ENCODE data around the gene ZNF135. TPM values are rescaled to one million over a fixed set of nuclear protein-coding genes. Genes with fewer than 3 reads are reported as not detected.

ZNF135 gene
- total and polyA plus RNA-seq, 2 experiments from 2014 or later: 4.8 to 10.3 TPM

GRCh38 chr19:58089846-58090245, 30.8 kb downstream of the ZNF135 start:
- H3F3A ChIP-seq (replicated peaks; ENCODE audit: low read depth): no peaks in the 10 kb centered on the region
- no peaks in the 10 kb centered on the region for H3K9me2 ChIP-seq (ENCODE audit: insufficient read depth)
- no peak overlapping the region for H3K4me2 ChIP-seq
- Mint-ChIP-seq H3K27me3 (ENCODE audit: insufficient read depth, low read depth, poor library complexity) (peaks cover 12% of the 10 kb centered on the region), H3K4me3 (no peak overlapping the region), H3K4me1 (peaks cover 4% of the 10 kb centered on the region; the same call in 2 of the 3 replicates), H3K9me3 (peaks cover 22% of the 10 kb centered on the region; the same call in 2 of the 3 replicates), H3K27ac (no peak overlapping the region), H3K36me3 (ENCODE audit: low read depth) (peaks cover 55% of the 10 kb centered on the region)
- no peaks in the 10 kb centered on the region for H4K20me1 ChIP-seq (replicated peaks; ENCODE audit: insufficient read depth)
- H3K27ac ChIP-seq (ENCODE audit: low read depth): no peak overlapping the region
- H3K4me3 ChIP-seq: no peak overlapping the region
- no peaks in the 10 kb centered on the region; the same call in 1 of the 2 replicates for H3K79me2 ChIP-seq (replicated peaks; ENCODE audit: insufficient read depth)
- DNase-seq (ENCODE audit: low spot score): no peak
- no peaks in the 10 kb centered on the region for H3K27me3 ChIP-seq (ENCODE audit: insufficient read depth)
- H3K36me3 ChIP-seq (ENCODE audit: insufficient read depth): no peaks in the 10 kb centered on the region
- ATAC-seq: no peak
- no peak overlapping the region for H2AFZ ChIP-seq
- peaks cover 7% of the 10 kb centered on the region; the same call in 1 of the 2 replicates for H3K4me1 ChIP-seq (ENCODE audit: insufficient read depth)
- TF ChIP-seq ZNF114 (CRISPR knock-in tag; IDR thresholded peaks at IDR 0.05) (no peak), NANOG (IDR thresholded peaks at IDR 0.05; ENCODE audit: borderline replicate concordance) (no peak), POLR2AphosphoS5 (IDR thresholded peaks at IDR 0.05; ENCODE audit: low read depth) (no peak), CREB1 (CRISPR knock-in tag; IDR thresholded peaks at IDR 0.05; ENCODE audit: low read depth) (no peak), EZH2 (IDR thresholded peaks at IDR 0.05; ENCODE audit: low read depth, unreplicated experiment) (no peak), STAT1 (IDR thresholded peaks at IDR 0.05; ENCODE audit: unreplicated experiment) (no peak), EZH2phosphoT487 (IDR thresholded peaks at IDR 0.05; ENCODE audit: unreplicated experiment) (no peak), ZNF331 (CRISPR knock-in tag; IDR thresholded peaks at IDR 0.05; ENCODE audit: low read depth) (no peak), JUNB (IDR thresholded peaks at IDR 0.05; ENCODE audit: unreplicated experiment) (no peak)
- TF ChIP-seq, protein P1, sequence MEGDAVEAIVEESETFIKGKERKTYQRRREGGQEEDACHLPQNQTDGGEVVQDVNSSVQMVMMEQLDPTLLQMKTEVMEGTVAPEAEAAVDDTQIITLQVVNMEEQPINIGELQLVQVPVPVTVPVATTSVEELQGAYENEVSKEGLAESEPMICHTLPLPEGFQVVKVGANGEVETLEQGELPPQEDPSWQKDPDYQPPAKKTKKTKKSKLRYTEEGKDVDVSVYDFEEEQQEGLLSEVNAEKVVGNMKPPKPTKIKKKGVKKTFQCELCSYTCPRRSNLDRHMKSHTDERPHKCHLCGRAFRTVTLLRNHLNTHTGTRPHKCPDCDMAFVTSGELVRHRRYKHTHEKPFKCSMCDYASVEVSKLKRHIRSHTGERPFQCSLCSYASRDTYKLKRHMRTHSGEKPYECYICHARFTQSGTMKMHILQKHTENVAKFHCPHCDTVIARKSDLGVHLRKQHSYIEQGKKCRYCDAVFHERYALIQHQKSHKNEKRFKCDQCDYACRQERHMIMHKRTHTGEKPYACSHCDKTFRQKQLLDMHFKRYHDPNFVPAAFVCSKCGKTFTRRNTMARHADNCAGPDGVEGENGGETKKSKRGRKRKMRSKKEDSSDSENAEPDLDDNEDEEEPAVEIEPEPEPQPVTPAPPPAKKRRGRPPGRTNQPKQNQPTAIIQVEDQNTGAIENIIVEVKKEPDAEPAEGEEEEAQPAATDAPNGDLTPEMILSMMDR (conservative IDR thresholded peaks at IDR 0.05; ENCODE audit: low read depth in 2 of 2): no peak
- TF ChIP-seq, protein P2, sequence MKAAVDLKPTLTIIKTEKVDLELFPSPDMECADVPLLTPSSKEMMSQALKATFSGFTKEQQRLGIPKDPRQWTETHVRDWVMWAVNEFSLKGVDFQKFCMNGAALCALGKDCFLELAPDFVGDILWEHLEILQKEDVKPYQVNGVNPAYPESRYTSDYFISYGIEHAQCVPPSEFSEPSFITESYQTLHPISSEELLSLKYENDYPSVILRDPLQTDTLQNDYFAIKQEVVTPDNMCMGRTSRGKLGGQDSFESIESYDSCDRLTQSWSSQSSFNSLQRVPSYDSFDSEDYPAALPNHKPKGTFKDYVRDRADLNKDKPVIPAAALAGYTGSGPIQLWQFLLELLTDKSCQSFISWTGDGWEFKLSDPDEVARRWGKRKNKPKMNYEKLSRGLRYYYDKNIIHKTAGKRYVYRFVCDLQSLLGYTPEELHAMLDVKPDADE (IDR thresholded peaks at IDR 0.05): no peak
- TF ChIP-seq, protein P3, sequence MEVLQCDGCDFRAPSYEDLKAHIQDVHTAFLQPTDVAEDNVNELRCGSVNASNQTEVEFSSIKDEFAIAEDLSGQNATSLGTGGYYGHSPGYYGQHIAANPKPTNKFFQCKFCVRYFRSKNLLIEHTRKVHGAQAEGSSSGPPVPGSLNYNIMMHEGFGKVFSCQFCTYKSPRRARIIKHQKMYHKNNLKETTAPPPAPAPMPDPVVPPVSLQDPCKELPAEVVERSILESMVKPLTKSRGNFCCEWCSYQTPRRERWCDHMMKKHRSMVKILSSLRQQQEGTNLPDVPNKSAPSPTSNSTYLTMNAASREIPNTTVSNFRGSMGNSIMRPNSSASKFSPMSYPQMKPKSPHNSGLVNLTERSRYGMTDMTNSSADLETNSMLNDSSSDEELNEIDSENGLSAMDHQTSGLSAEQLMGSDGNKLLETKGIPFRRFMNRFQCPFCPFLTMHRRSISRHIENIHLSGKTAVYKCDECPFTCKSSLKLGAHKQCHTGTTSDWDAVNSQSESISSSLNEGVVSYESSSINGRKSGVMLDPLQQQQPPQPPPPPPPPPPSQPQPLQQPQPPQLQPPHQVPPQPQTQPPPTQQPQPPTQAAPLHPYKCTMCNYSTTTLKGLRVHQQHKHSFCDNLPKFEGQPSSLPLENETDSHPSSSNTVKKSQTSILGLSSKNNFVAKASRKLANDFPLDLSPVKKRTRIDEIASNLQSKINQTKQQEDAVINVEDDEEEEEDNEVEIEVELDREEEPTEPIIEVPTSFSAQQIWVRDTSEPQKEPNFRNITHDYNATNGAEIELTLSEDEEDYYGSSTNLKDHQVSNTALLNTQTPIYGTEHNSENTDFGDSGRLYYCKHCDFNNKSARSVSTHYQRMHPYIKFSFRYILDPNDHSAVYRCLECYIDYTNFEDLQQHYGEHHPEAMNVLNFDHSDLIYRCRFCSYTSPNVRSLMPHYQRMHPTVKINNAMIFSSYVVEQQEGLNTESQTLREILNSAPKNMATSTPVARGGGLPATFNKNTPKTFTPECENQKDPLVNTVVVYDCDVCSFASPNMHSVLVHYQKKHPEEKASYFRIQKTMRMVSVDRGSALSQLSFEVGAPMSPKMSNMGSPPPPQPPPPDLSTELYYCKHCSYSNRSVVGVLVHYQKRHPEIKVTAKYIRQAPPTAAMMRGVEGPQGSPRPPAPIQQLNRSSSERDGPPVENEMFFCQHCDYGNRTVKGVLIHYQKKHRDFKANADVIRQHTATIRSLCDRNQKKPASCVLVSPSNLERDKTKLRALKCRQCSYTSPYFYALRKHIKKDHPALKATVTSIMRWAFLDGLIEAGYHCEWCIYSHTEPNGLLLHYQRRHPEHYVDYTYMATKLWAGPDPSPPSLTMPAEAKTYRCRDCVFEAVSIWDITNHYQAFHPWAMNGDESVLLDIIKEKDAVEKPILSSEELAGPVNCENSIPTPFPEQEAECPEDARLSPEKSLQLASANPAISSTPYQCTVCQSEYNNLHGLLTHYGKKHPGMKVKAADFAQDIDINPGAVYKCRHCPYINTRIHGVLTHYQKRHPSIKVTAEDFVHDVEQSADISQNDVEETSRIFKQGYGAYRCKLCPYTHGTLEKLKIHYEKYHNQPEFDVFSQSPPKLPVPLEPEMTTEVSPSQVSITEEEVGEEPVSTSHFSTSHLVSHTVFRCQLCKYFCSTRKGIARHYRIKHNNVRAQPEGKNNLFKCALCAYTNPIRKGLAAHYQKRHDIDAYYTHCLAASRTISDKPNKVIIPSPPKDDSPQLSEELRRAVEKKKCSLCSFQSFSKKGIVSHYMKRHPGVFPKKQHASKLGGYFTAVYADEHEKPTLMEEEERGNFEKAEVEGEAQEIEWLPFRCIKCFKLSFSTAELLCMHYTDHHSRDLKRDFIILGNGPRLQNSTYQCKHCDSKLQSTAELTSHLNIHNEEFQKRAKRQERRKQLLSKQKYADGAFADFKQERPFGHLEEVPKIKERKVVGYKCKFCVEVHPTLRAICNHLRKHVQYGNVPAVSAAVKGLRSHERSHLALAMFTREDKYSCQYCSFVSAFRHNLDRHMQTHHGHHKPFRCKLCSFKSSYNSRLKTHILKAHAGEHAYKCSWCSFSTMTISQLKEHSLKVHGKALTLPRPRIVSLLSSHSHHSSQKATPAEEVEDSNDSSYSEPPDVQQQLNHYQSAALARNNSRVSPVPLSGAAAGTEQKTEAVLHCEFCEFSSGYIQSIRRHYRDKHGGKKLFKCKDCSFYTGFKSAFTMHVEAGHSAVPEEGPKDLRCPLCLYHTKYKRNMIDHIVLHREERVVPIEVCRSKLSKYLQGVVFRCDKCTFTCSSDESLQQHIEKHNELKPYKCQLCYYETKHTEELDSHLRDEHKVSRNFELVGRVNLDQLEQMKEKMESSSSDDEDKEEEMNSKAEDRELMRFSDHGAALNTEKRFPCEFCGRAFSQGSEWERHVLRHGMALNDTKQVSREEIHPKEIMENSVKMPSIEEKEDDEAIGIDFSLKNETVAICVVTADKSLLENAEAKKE (CRISPR knock-in tag; IDR thresholded peaks at IDR 0.05): no peak
- TF ChIP-seq, protein P4, sequence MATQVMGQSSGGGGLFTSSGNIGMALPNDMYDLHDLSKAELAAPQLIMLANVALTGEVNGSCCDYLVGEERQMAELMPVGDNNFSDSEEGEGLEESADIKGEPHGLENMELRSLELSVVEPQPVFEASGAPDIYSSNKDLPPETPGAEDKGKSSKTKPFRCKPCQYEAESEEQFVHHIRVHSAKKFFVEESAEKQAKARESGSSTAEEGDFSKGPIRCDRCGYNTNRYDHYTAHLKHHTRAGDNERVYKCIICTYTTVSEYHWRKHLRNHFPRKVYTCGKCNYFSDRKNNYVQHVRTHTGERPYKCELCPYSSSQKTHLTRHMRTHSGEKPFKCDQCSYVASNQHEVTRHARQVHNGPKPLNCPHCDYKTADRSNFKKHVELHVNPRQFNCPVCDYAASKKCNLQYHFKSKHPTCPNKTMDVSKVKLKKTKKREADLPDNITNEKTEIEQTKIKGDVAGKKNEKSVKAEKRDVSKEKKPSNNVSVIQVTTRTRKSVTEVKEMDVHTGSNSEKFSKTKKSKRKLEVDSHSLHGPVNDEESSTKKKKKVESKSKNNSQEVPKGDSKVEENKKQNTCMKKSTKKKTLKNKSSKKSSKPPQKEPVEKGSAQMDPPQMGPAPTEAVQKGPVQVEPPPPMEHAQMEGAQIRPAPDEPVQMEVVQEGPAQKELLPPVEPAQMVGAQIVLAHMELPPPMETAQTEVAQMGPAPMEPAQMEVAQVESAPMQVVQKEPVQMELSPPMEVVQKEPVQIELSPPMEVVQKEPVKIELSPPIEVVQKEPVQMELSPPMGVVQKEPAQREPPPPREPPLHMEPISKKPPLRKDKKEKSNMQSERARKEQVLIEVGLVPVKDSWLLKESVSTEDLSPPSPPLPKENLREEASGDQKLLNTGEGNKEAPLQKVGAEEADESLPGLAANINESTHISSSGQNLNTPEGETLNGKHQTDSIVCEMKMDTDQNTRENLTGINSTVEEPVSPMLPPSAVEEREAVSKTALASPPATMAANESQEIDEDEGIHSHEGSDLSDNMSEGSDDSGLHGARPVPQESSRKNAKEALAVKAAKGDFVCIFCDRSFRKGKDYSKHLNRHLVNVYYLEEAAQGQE (IDR thresholded peaks at IDR 0.05; ENCODE audit: unreplicated experiment): no peak
